A549 treated with CpdA at 1 μM for 4 hours (cell line): ENCODE data around the gene RASGRP2. TPM values are rescaled to one million over a fixed set of nuclear protein-coding genes. Genes with fewer than 3 reads are reported as not detected.

Source experiments
- total RNA-seq: library from RNA; stranded (reverse); fragments of 200-300 nt; extraction: Qiagen RNA extraction; gene quantifications from 5 replicates; pipeline ENCODE4 v1.2.3, GENCODE V29; 2022; ENCODE audit warnings: low read depth

Gene RASGRP2
- total RNA-seq, result 0.74 to 1.4 TPM (median 1.1 TPM) in 5 replicates

GRCh38 chr11:64743591-64744543 lies at the start of gene RASGRP2:
RASGRP2 (minus strand) TSS chr11:64744142; CDS start chr11:64742866, 1,276 bp downstream.

DNA sequence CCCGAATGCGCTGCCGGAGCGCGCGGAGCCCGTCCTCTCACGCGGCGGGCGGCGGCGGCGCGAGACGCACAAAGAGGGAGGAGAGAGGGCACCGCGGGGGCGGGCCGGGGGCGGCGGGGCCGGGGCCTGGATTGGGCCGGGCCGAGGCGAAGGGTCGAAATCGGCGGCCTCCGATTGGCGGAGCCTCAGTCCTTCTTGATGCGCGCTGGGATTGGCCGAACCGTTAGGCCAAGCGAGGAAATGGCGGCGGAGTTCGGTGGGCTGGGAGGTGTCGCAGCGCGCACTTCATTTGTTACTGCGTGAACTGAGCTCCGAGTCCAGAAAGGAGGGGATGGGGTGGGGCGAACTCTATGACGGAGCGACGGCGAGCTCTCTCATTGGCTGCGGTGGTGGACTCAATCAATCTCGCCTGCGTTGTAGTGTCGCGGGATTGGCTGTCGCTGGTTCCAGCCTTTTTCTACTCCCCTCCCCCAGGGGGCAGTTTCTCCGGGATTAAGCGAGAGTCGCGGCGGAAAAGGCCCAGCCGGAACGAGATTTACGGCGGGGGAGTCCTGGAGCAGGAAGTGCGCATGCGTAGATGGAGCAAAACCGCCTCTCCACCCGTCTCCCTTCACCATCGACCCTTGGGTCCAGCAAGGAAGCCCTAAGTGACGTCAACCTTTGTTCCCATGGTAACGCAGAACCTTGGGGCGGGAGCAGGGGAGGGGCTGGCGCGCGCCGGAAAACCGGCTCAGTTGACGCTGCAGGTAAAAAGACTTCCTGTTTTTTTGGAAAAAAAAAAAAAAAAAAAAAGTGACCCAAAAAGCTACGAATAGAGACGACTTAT lies 34.7 kb upstream of the RASGRP2 start, which contains the start of gene SF1:
SF1 (minus strand) TSS at position 70 of the 826 bp plus-strand sequence. CDS start 150 bp downstream, outside the sequence.

DNA sequence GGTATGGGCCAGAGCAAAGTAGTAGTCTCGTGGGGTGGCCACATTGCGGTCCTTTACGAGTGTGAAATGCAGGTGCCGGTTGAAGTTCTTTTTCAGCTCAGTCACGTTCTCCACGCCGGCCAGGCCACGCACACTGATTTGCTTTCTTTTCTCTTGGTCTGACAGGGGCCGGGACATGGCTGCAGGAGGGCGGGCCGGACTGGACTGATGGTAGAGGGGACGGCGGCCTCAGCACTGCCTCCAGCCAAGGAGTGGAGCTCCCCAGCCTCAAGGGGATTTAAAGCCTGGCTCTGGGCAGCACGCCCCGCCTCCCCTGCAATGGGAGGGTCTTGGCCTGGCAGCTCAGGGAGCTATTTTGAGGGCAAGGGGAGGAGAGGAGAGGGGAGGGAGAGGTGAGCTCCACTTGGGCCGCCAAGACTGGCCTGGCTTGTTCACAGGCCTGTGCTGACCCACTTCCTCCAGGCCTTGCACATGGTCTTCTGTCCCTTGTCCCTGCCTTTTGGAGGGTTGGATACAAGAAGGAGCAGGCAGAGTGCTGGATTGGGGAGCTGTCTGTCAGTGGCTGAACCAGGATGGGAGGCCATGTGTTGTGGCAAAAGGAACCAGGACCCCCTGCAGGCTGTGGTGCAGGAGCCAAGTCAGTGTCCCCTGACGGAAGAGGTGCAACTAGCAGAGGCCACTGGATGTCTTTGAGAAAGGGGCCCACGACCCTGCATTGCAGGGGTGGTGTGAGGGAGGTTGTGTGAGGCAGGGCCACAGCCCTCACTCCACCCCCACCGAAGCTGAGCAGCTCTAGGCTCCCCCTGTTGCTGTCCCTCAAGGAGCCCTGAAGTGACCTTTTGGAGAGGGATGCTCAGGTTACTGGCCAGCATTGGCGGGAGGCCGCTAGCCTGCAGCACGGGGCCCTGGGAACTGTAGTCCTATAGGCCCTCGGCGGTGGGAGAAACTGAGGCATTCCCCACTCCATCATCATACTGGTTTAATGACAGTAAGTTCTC lies 16.1 kb upstream of the RASGRP2 start, which contains the start of gene PYGM:
PYGM (minus strand) TSS at position 253 of the 998 bp plus-strand sequence; CDS start at position 177, 76 bp downstream.

DNA sequence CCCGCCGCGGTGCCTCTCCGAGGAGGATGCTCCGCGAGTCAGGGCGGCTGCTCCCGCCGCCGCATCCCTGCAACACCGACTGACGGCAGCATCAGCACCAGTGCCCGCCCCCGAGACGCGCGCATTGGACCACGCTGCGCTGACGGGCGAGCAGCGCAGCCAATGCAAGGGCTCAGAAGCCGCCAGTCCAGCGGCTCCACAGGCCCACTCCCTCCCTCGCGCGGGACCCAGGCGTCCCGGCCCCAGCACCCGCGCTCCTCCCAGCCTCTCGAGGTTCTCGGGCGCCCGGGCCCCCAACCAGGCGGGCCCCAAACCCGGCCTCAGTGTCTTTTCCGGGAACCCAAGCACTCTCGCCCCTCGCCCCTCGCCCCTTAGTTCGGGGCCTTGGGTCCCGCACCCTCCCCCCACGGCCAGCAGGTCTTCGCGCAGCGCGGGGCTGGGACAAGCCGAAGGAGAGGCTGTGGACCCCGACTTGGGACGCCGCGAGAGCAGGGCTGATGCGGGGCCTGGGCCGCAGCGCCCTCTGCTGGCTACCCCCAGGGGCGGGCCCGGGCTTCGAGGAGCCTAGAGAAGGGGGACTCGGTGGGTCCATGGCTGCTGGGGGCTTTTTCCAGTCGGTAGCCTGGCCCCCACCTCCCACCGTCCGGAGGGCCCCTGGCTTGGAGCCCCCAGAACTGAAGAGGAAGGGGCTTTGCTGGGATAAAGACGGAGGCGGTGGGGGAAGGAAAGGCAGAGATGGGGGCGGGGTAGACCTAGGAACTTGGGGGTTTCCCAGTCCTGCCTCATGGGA lies 20.6 kb downstream of the RASGRP2 start, which contains the start of gene NRXN2:
NRXN2 (minus strand) TSS at position 81 of the 790 bp plus-strand sequence. CDS start 9,498 bp downstream, outside the sequence.

Other genes with a start within 250 kb of the RASGRP2 start
- gene SLC22A11, start 188.2 kb downstream of the RASGRP2 start, total RNA-seq, result 0.07 to 0.11 TPM (median 0.09 TPM) in 3 of 5 replicates, not detected in the others
- not detected in 5 replicates for gene SLC22A12, start 152.9 kb downstream of the RASGRP2 start, total RNA-seq
- gene NRXN2, start 20.9 kb downstream of the RASGRP2 start, total RNA-seq, result 0.03 to 0.30 TPM (median 0.12 TPM) in 5 replicates
- 0.23 to 0.79 TPM (median 0.29 TPM) in 5 replicates for gene PYGM, start 15.8 kb upstream of the RASGRP2 start, total RNA-seq
- gene SF1, start 34.4 kb upstream of the RASGRP2 start, total RNA-seq, result 166 to 232 TPM (median 185 TPM) in 5 replicates
- gene MAP4K2, start 59.1 kb upstream of the RASGRP2 start, total RNA-seq, result 7.8 to 9.8 TPM (median 8.8 TPM) in 5 replicates
- gene MEN1, start 66.4 kb upstream of the RASGRP2 start, total RNA-seq, result 32.5 to 49.0 TPM (median 43.6 TPM) in 5 replicates
- gene CDC42BPG, start 100.5 kb upstream of the RASGRP2 start, total RNA-seq, result 1.4 to 1.8 TPM (median 1.6 TPM) in 5 replicates
- gene EHD1, start 134.5 kb upstream of the RASGRP2 start, total RNA-seq, result 108 to 167 TPM (median 145 TPM) in 5 replicates
- gene ATG2A, start 173.1 kb upstream of the RASGRP2 start, total RNA-seq, result 16.1 to 24.5 TPM (median 22.2 TPM) in 5 replicates
- gene PPP2R5B, start 180.5 kb upstream of the RASGRP2 start, total RNA-seq, result 5.4 to 8.6 TPM (median 6.1 TPM) in 5 replicates
- not detected in 5 replicates for gene GPHA2, start 191.8 kb upstream of the RASGRP2 start, total RNA-seq
- gene MAJIN, start 228.0 kb upstream of the RASGRP2 start, total RNA-seq, result 0.10 TPM in 1 of 5 replicates, not detected in the others